ENCODE results near the gene IL1RAPL1. TPM values are rescaled to one million over a fixed set of nuclear protein-coding genes. Genes with fewer than 3 reads are reported as not detected.

Gene IL1RAPL1
- total and polyA plus RNA-seq, 2 donors (not counting 1 experiment from before 2014, with no cell fraction given) = 0.25 to 2.8 TPM

- Histone ChIP-seq H3K4me2 (ENCODE audit: extremely low read depth, insufficient read depth, low read length) (no peak overlapping the region), H3K4me1 (ENCODE audit: control insufficient read depth, extremely low read depth, insufficient read depth, low read length) (no peaks in the 10 kb centered on the region), H3K36me3 (ENCODE audit: control insufficient read depth, insufficient read depth, low read length) (no peaks in the 10 kb centered on the region), H3K9me3 (ENCODE audit: control insufficient read depth, insufficient read depth, low read depth, low read length) (no peaks in the 10 kb centered on the region), H3K27me3 (ENCODE audit: control insufficient read depth, insufficient read depth, low read length) (no peaks in the 10 kb centered on the region), H3K9ac (ENCODE audit: insufficient read depth, low read length) (no peak overlapping the region), H2AFZ (ENCODE audit: low read length) (no peak overlapping the region), H3K4me3 (replicated peaks in 1 of 4; ENCODE audit: control extremely low read depth in 1 of 4, insufficient read depth in 1 of 4, low read depth in 3 of 4, low read length in 4 of 4) (no peak overlapping the region), H3K27ac (ENCODE audit: insufficient read depth, low read length) (no peak overlapping the region), H3K79me2 (ENCODE audit: control insufficient read depth, insufficient read depth, low read length) (no peaks in the 10 kb centered on the region), H4K20me1 (ENCODE audit: control insufficient read depth, extremely low read depth, insufficient read depth, low read length) (no peaks in the 10 kb centered on the region)
- no peak for TF ChIP-seq EZH2 (IDR thresholded peaks at IDR 0.05; ENCODE audit: low read length, missing control alignments)
- no peak for TF ChIP-seq CTCF (conservative IDR thresholded peaks at IDR 0.05 in 1 of 2, IDR thresholded peaks at IDR 0.05 in 1 of 2; ENCODE audit: low read depth in 1 of 2, low read length in 2 of 2)
- DNase-seq (ENCODE audit: low read depth in 2 of 2) = no peak
Measured at GRCh38 chrX:29870608-29871007, 1283.4 kb downstream of the IL1RAPL1 start.

- H4K20me1 ChIP-seq (ENCODE audit: control insufficient read depth, extremely low read depth, insufficient read depth, low read length) = no peaks in the 10 kb centered on the region
- H3K79me2 ChIP-seq (ENCODE audit: control insufficient read depth, insufficient read depth, low read length) = no peaks in the 10 kb centered on the region
- no peak for DNase-seq (ENCODE audit: low read depth in 2 of 2)
- H3K9ac ChIP-seq (ENCODE audit: insufficient read depth, low read length) = no peak overlapping the region
- H3K4me2 ChIP-seq (ENCODE audit: extremely low read depth, insufficient read depth, low read length) = no peak overlapping the region
- no peak for TF ChIP-seq EZH2 (IDR thresholded peaks at IDR 0.05; ENCODE audit: low read length, missing control alignments)
- no peak for TF ChIP-seq CTCF (conservative IDR thresholded peaks at IDR 0.05 in 1 of 2, IDR thresholded peaks at IDR 0.05 in 1 of 2; ENCODE audit: low read depth in 1 of 2, low read length in 2 of 2)
- no peaks in the 10 kb centered on the region for H3K27me3 ChIP-seq (ENCODE audit: control insufficient read depth, insufficient read depth, low read length)
- no peak overlapping the region for H2AFZ ChIP-seq (ENCODE audit: low read length)
- no peak overlapping the region for H3K27ac ChIP-seq (ENCODE audit: insufficient read depth, low read length)
- no peaks in the 10 kb centered on the region for H3K9me3 ChIP-seq (ENCODE audit: control insufficient read depth, insufficient read depth, low read depth, low read length)
- H3K4me3 ChIP-seq (replicated peaks in 1 of 4; ENCODE audit: control extremely low read depth in 1 of 4, insufficient read depth in 1 of 4, low read depth in 3 of 4, low read length in 4 of 4) = no peak overlapping the region
- H3K4me1 ChIP-seq (ENCODE audit: control insufficient read depth, extremely low read depth, insufficient read depth, low read length) = no peaks in the 10 kb centered on the region
- H3K36me3 ChIP-seq (ENCODE audit: control insufficient read depth, insufficient read depth, low read length) = no peaks in the 10 kb centered on the region
Measured at GRCh38 chrX:29872831-29873230, 1285.6 kb downstream of the IL1RAPL1 start.

- DNase-seq (ENCODE audit: low read depth in 2 of 2) = no peak
- Histone ChIP-seq H3K4me1 (ENCODE audit: control insufficient read depth, extremely low read depth, insufficient read depth, low read length) (no peaks in the 10 kb centered on the region), H3K36me3 (ENCODE audit: control insufficient read depth, insufficient read depth, low read length) (no peaks in the 10 kb centered on the region), H3K9ac (ENCODE audit: insufficient read depth, low read length) (no peak overlapping the region), H3K9me3 (ENCODE audit: control insufficient read depth, insufficient read depth, low read depth, low read length) (no peaks in the 10 kb centered on the region), H3K27ac (ENCODE audit: insufficient read depth, low read length) (no peak overlapping the region), H4K20me1 (ENCODE audit: control insufficient read depth, extremely low read depth, insufficient read depth, low read length) (no peaks in the 10 kb centered on the region), H3K79me2 (ENCODE audit: control insufficient read depth, insufficient read depth, low read length) (no peaks in the 10 kb centered on the region), H3K4me3 (replicated peaks in 1 of 4; ENCODE audit: control extremely low read depth in 1 of 4, insufficient read depth in 1 of 4, low read depth in 3 of 4, low read length in 4 of 4) (no peak overlapping the region), H3K4me2 (ENCODE audit: extremely low read depth, insufficient read depth, low read length) (no peak overlapping the region), H2AFZ (ENCODE audit: low read length) (no peak overlapping the region), H3K27me3 (ENCODE audit: control insufficient read depth, insufficient read depth, low read length) (no peaks in the 10 kb centered on the region)
- TF ChIP-seq CTCF (conservative IDR thresholded peaks at IDR 0.05 in 1 of 2, IDR thresholded peaks at IDR 0.05 in 1 of 2; ENCODE audit: low read depth in 1 of 2, low read length in 2 of 2) (no peak), EZH2 (IDR thresholded peaks at IDR 0.05; ENCODE audit: low read length, missing control alignments) (no peak)
Measured at GRCh38 chrX:29876733-29877132, 1289.5 kb downstream of the IL1RAPL1 start.

Data from fibroblast of lung (primary cell).